Measurements from ENCODE around the gene LRRC75B. TPM values are rescaled to one million over a fixed set of nuclear protein-coding genes. Genes with fewer than 3 reads are reported as not detected.

The LRRC75B gene
- total and polyA plus RNA-seq, 2 donors (not counting 3 experiments of a cell fraction or from before 2014, with no cell fraction given) = 8.9 to 15.0 TPM

- Histone ChIP-seq H4K20me1 (replicated peaks; ENCODE audit: control insufficient read depth, extremely low read depth, insufficient read depth, low read length) (no peaks in the 10 kb centered on the region), H3K27me3 (ENCODE audit: control insufficient read depth in 2 of 2, insufficient read depth in 2 of 2, low read length in 2 of 2) (no peaks in the 10 kb centered on the region), H3K4me2 (ENCODE audit: insufficient read depth, low read length) (no peak overlapping the region), H3K79me2 (ENCODE audit: control insufficient read depth, insufficient read depth, low read length) (no peaks in the 10 kb centered on the region), H3K9ac (replicated peaks; ENCODE audit: extremely low read depth, insufficient read depth, low read length) (no peak overlapping the region), H3K9me1 (replicated peaks; ENCODE audit: control insufficient read depth, extremely low read depth, insufficient read depth, low read length) (no peaks in the 10 kb centered on the region), H3K4me1 (ENCODE audit: control insufficient read depth, extremely low read depth, insufficient read depth, low read length) (peaks cover 3% of the 10 kb centered on the region), H3K27ac (ENCODE audit: insufficient read depth, low read depth, low read length) (no peak overlapping the region), H3K4me3 (replicated peaks in 1 of 3; ENCODE audit: insufficient read depth in 1 of 3, low read depth in 1 of 3, low read length in 3 of 3) (no peak overlapping the region), H2AFZ (ENCODE audit: low read depth, low read length) (no peak overlapping the region), H3K36me3 (ENCODE audit: control insufficient read depth in 2 of 2, extremely low read depth in 1 of 2, insufficient read depth in 2 of 2, low read length in 2 of 2) (peaks cover 3 to 53% of the 10 kb centered on the region in 2 experiments), H3K9me3 (replicated peaks; ENCODE audit: control insufficient read depth, insufficient read depth, low read length) (no peaks in the 10 kb centered on the region)
- dilution Hi-C loops (cut with MboI; ENCODE audit: extremely low pct_ligation_motif_present, low sequenced_read_pairs) (no loop called here), intact Hi-C loops (cut with micrococcal nuclease) (no loop called here)
- POLR2A ChIA-PET = no interaction called here
- BruUV-seq (replicated peaks) = no TSS peak
- FAIRE-seq (no peak), DNase-seq (ENCODE audit: low read depth, low spot score) (no peak)
- TF ChIP-seq FOS (IDR thresholded peaks at IDR 0.05; ENCODE audit: borderline replicate concordance, insufficient read depth, low read length) (no peak), POLR2AphosphoS5 (IDR thresholded peaks at IDR 0.05; ENCODE audit: insufficient read depth, low read depth, low read length) (no peak), CTCF (IDR thresholded peaks at IDR 0.05; ENCODE audit: extremely low read depth in 1 of 2, insufficient read depth in 1 of 2, low read depth in 1 of 2, low read length in 2 of 2) (no peak), JUN (IDR thresholded peaks at IDR 0.05; ENCODE audit: borderline replicate concordance, insufficient read depth, insufficient read length, low read depth) (no peak), GATA2 (IDR thresholded peaks at IDR 0.05; ENCODE audit: insufficient read depth, insufficient read length, low read depth, low read length) (no peak), MYC (IDR thresholded peaks at IDR 0.05; ENCODE audit: low read depth, low read length) (no peak), EZH2 (IDR thresholded peaks at IDR 0.05; ENCODE audit: borderline replicate concordance, low read depth, low read length, severe bottlenecking) (no peak), MAX (IDR thresholded peaks at IDR 0.05; ENCODE audit: insufficient read depth, insufficient read length) (no peak), POLR2A (IDR thresholded peaks at IDR 0.05; ENCODE audit: low read depth, low read length) (no peak)
- CTCF ChIA-PET = no interaction called here
These were observed 49.7 kb downstream of the LRRC75B start for GRCh38 chr22:24543185-24543601.
